Activated naive CD4-positive, alpha-beta T cell treated with anti-CD3 and anti-CD28 coated beads, Interleukin-2, amount 50 U/mL, for 72 hours (primary cell): ENCODE data around the gene NXN. TPM values are rescaled to one million over a fixed set of nuclear protein-coding genes. Genes with fewer than 3 reads are reported as not detected.
A peak's percentile ranks its signal among the peaks of the same experiment; 100 is the strongest.
"Not testable (repeated sequence)": the region's sequence is repeated elsewhere in the genome, so short reads cannot be mapped to it uniquely, and the experiment has no call there.

Experiments used
- ATAC-seq, 2 donors: fragments of 150-1000 bp; cut with Tn5 transposase; 2 replicates each; pipeline ENCODE4 v1.10.0; 2021; ENCODE audit warnings: mild to moderate bottlenecking in 2 of 2, moderate library complexity in 2 of 2
- DNase-seq, 2 donors: peaks; one replicate each; pipeline ENCODE4 v3.0.0; 2021 to 2022; ENCODE audit warnings: low spot score in 2 of 2
- H3K27ac Mint-ChIP-seq, 2 donors: one replicate each; pipeline ENCODE4 v1.8.0; 2022; ENCODE audit warnings: mild to moderate bottlenecking in 2 of 2, mixed read lengths in 2 of 2
- H3K36me3 Mint-ChIP-seq, 2 donors: one replicate each; pipeline ENCODE4 v1.8.0; 2022; ENCODE audit warnings: mixed read lengths in 2 of 2
- H3K9me3 Mint-ChIP-seq, 2 donors: one replicate each; pipeline ENCODE4 v1.8.0; 2022; ENCODE audit warnings: mixed read lengths in 2 of 2
- total RNA-seq, 2 donors: library from RNA; stranded (reverse); gene quantifications; one replicate each; pipeline ENCODE4 v1.2.3, GENCODE V29; 2022

Gene NXN
- total RNA-seq, 2 donors from 2014 or later: 0.39 to 0.80 TPM

GRCh38 chr17:872855-873254, 106.7 kb downstream of the NXN start:
- no peak overlapping the region for H3K27ac Mint-ChIP-seq
- H3K36me3 Mint-ChIP-seq: no peaks in the 10 kb centered on the region
- ATAC-seq: no peak
- DNase-seq: no peak
- peaks cover 5 to 6% of the 10 kb centered on the region in 2 donors for H3K9me3 Mint-ChIP-seq

GRCh38 chr17:871751-872519, 107.6 kb downstream of the NXN start:
- no peaks in the 10 kb centered on the region for H3K36me3 Mint-ChIP-seq
- H3K9me3 Mint-ChIP-seq: peaks cover 5 to 6% of the 10 kb centered on the region in 2 donors
- ATAC-seq (no peak), DNase-seq (no peak)
- no peak overlapping the region for H3K27ac Mint-ChIP-seq

- peaks cover 5 to 6% of the 10 kb centered on the region in 2 donors for H3K9me3 Mint-ChIP-seq
- DNase-seq (no peak), ATAC-seq (no peak)
- H3K36me3 Mint-ChIP-seq: no peaks in the 10 kb centered on the region
- H3K27ac Mint-ChIP-seq: no peak overlapping the region
Observed at GRCh38 chr17:869567-870525, 109.7 kb downstream of the NXN start.

- no peaks in the 10 kb centered on the region for H3K36me3 Mint-ChIP-seq
- no peak overlapping the region for H3K27ac Mint-ChIP-seq
- no peak for DNase-seq
- ATAC-seq: no peak
- peaks cover 5 to 6% of the 10 kb centered on the region in 2 donors for H3K9me3 Mint-ChIP-seq
Observed at GRCh38 chr17:869086-869485, 110.5 kb downstream of the NXN start.

GRCh38 chr17:867896-868489, 111.6 kb downstream of the NXN start:
- Mint-ChIP-seq H3K9me3 (peaks cover 5 to 6% of the 10 kb centered on the region in 2 donors), H3K27ac (no peak overlapping the region), H3K36me3 (no peaks in the 10 kb centered on the region)
- ATAC-seq (no peak), DNase-seq (no peak)

- H3K36me3 Mint-ChIP-seq, H3K9me3 Mint-ChIP-seq, DNase-seq, H3K27ac Mint-ChIP-seq, ATAC-seq: not testable (repeated sequence)
Observed at GRCh38 chr17:867238-867637, 112.3 kb downstream of the NXN start.

- H3K36me3 Mint-ChIP-seq: no peaks in the 10 kb centered on the region
- no peaks in the 10 kb centered on the region for H3K9me3 Mint-ChIP-seq
- ATAC-seq: no peak
Observed at GRCh38 chr17:866568-867103, 112.9 kb downstream of the NXN start.

GRCh38 chr17:864315-864714, 115.3 kb downstream of the NXN start:
- Mint-ChIP-seq H3K36me3 (no peaks in the 10 kb centered on the region), H3K27ac (no peak overlapping the region)
- ATAC-seq: no peak

More at GRCh38 chr17:866568-867103, 112.9 kb downstream of the NXN start:
- no peak overlapping the region for H3K27ac Mint-ChIP-seq
- DNase-seq: no peak

GRCh38 chr17:863880-864279, 115.7 kb downstream of the NXN start:
- Mint-ChIP-seq H3K27ac (no peak overlapping the region), H3K36me3 (no peaks in the 10 kb centered on the region), H3K9me3 (no peaks in the 10 kb centered on the region)
- ATAC-seq (no peak), DNase-seq (no peak)

More at GRCh38 chr17:864315-864714, 115.3 kb downstream of the NXN start:
- DNase-seq: no peak
- H3K9me3 Mint-ChIP-seq: no peaks in the 10 kb centered on the region

- H3K27ac Mint-ChIP-seq: no peak overlapping the region
- H3K9me3 Mint-ChIP-seq: no peaks in the 10 kb centered on the region
- no peaks in the 10 kb centered on the region for H3K36me3 Mint-ChIP-seq
- DNase-seq (no peak), ATAC-seq (no peak)
Observed at GRCh38 chr17:862582-862981, 117.0 kb downstream of the NXN start.

GRCh38 chr17:861364-861763, 118.2 kb downstream of the NXN start:
- no peaks in the 10 kb centered on the region for H3K36me3 Mint-ChIP-seq
- DNase-seq (no peak), ATAC-seq (no peak)
- H3K27ac Mint-ChIP-seq: no peak overlapping the region
- no peaks in the 10 kb centered on the region for H3K9me3 Mint-ChIP-seq

GRCh38 chr17:860805-861204, 118.8 kb downstream of the NXN start:
- no peaks in the 10 kb centered on the region for H3K36me3 Mint-ChIP-seq
- H3K9me3 Mint-ChIP-seq: no peaks in the 10 kb centered on the region
- ATAC-seq (no peak), DNase-seq (no peak)
- H3K27ac Mint-ChIP-seq: no peak overlapping the region

GRCh38 chr17:859824-860195, 119.8 kb downstream of the NXN start:
- ATAC-seq (no peak), DNase-seq (no peak)
- H3K9me3 Mint-ChIP-seq: no peaks in the 10 kb centered on the region
- no peaks in the 10 kb centered on the region for H3K36me3 Mint-ChIP-seq
- H3K27ac Mint-ChIP-seq: no peak overlapping the region

GRCh38 chr17:859061-859823, 120.3 kb downstream of the NXN start:
- no peaks in the 10 kb centered on the region for H3K36me3 Mint-ChIP-seq
- ATAC-seq: no peak

GRCh38 chr17:856149-856548, 123.4 kb downstream of the NXN start:
- H3K27ac Mint-ChIP-seq: no peak overlapping the region
- ATAC-seq (no peak), DNase-seq (no peak)
- H3K36me3 Mint-ChIP-seq: no peaks in the 10 kb centered on the region
- H3K9me3 Mint-ChIP-seq: no peaks in the 10 kb centered on the region

More at GRCh38 chr17:859061-859823, 120.3 kb downstream of the NXN start:
- Mint-ChIP-seq H3K9me3 (no peaks in the 10 kb centered on the region), H3K27ac (peak overlapping the region in 1 of 2 donors; percentile 55)
- DNase-seq: no peak

GRCh38 chr17:855569-855968, 124.0 kb downstream of the NXN start:
- DNase-seq (no peak), ATAC-seq (no peak)
- Mint-ChIP-seq H3K36me3 (no peaks in the 10 kb centered on the region), H3K27ac (no peak overlapping the region), H3K9me3 (no peaks in the 10 kb centered on the region)
